Mucosa of descending colon (tissue), 3 donors: ENCODE results near the gene CYP27B1. TPM values are rescaled to one million over a fixed set of nuclear protein-coding genes. Genes with fewer than 3 reads are reported as not detected.
A peak's percentile ranks its signal among the peaks of the same experiment; 100 is the strongest.

Source experiments
- ATAC-seq: fragments of 200-7000 bp; cut with Tn5 transposase; one replicate; pipeline ENCODE4 v1.9.1; 2020; ENCODE audit warnings: mild to moderate bottlenecking, moderate library complexity
- DNase-seq, 3 donors: peaks; one replicate each; pipeline ENCODE4 v3.0.0-alpha.2; 2020
- H3K36me3 ChIP-seq: fragments of 200-600 bp; one replicate; pipeline ENCODE4 v1.8.0; 2021; ENCODE audit warnings: low read depth, mild to moderate bottlenecking
- H3K4me1 ChIP-seq: fragments of 200-600 bp; one replicate; pipeline ENCODE4 v1.8.0; 2021; ENCODE audit warnings: low read depth, mild to moderate bottlenecking
- H3K4me3 ChIP-seq: fragments of 200-600 bp; one replicate; pipeline ENCODE4 v1.8.0; 2021; ENCODE audit warnings: mild to moderate bottlenecking
- H3K9me3 ChIP-seq: fragments of 200-600 bp; one replicate; pipeline ENCODE4 v1.8.0; 2021; ENCODE audit warnings: mild to moderate bottlenecking
- intact Hi-C, 2 donors: fragments of 100-400 bp; cut with DNase I in 1 of 2; cut with micrococcal nuclease in 1 of 2; formaldehyde crosslinking; loops; one replicate each; pipeline versions ENCODE4 v1.11.0 to v1.11.1; 2022; cut with DNase I, micrococcal nuclease
- total RNA-seq, 3 donors: library from RNA; stranded (reverse); fragmentation: NEBNext Ultra II Directional in 2 of 3; extraction: Animal tissue kit (Norgen Biotek cat#: 25700) in 2 of 3; gene quantifications; one replicate each; pipeline versions ENCODE4 v1.2.1 to v1.2.4, GENCODE V29; 2021 to 2023
- TF ChIP-seq, protein P1 (sequence below): fragments of 200-600 bp; IDR thresholded peaks from one replicate; pipeline ENCODE4 v1.8.0; 2022; ENCODE audit warnings: antibody characterized with exemption, mild to moderate bottlenecking
- donor health status: DM: no; HTN: no; CAD: no; lungs with moderate emphysema.
- donor health status: DM: no; HTN: no; CAD: no.
- donor health status: DM: no; HTN: yes; CAD: no.

CYP27B1 gene
- total RNA-seq, 3 donors from 2014 or later: 1.2 to 2.1 (median 1.4) TPM

- intact Hi-C loops: no loop called here
- no peak for DNase-seq
These were observed 8.1 kb downstream of the CYP27B1 start for GRCh38 chr12:57758552-57759359.

GRCh38 chr12:57757771-57758170 lies 9.1 kb downstream of the CYP27B1 start:
- no peak overlapping the region for H3K4me3 ChIP-seq
- ATAC-seq (no peak), DNase-seq (no peak)
- H3K9me3 ChIP-seq: no peaks in the 10 kb centered on the region
- intact Hi-C loops: no loop called here
- H3K4me1 ChIP-seq: peaks cover 31% of the 10 kb centered on the region
- TF ChIP-seq, protein P1, sequence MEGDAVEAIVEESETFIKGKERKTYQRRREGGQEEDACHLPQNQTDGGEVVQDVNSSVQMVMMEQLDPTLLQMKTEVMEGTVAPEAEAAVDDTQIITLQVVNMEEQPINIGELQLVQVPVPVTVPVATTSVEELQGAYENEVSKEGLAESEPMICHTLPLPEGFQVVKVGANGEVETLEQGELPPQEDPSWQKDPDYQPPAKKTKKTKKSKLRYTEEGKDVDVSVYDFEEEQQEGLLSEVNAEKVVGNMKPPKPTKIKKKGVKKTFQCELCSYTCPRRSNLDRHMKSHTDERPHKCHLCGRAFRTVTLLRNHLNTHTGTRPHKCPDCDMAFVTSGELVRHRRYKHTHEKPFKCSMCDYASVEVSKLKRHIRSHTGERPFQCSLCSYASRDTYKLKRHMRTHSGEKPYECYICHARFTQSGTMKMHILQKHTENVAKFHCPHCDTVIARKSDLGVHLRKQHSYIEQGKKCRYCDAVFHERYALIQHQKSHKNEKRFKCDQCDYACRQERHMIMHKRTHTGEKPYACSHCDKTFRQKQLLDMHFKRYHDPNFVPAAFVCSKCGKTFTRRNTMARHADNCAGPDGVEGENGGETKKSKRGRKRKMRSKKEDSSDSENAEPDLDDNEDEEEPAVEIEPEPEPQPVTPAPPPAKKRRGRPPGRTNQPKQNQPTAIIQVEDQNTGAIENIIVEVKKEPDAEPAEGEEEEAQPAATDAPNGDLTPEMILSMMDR: no peak
- no peaks in the 10 kb centered on the region for H3K36me3 ChIP-seq

More at GRCh38 chr12:57758552-57759359, 8.1 kb downstream of the CYP27B1 start:
- H3K9me3 ChIP-seq: no peaks in the 10 kb centered on the region
- TF ChIP-seq, protein P1: no peak
- peaks cover 21% of the 10 kb centered on the region for H3K4me1 ChIP-seq
- no peak for ATAC-seq
- H3K4me3 ChIP-seq: no peak overlapping the region
- H3K36me3 ChIP-seq: no peaks in the 10 kb centered on the region

DNA sequence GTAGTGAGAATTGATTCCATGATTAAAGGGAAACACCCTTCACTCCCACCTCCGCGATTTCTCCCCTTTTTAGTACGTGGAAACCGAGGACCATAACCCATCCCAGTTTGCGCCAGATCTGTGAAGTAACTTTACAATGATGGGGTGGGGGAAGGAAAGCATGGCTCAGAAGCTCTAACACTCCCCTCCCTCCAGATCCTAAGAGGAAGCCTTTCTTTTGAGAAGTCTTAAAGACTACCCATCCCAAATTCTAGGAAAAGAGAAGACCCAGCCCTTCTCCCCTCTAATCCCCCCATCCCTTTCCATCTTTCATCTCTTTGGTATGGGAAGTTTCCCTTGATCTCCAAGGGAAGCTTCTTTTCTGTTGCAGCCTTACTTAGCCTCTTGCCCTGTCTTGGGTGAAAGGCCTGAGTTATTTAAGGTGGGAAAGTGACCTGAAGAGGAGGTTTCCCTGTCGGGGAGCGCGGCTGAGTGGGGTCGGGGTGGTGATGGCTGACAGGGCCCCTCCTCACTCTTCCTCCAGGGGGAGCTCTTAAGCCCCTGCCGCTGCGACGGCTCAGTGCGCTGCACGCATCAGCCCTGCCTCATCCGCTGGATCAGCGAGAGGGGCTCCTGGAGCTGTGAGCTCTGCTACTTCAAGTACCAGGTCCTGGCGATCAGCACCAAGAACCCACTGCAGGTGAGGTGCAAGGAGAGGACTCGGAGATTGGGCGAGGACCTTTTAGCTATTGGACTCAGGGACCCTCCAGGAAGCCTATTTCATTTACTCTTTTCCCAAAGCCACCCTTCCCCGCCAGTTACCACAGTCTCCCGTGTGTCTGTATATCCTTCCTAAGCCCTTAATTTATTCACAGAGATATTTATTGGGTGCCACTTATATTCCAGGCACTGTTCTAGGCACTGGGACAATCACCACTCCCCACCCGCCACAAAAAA lies 10.2 kb downstream of the CYP27B1 start:
- TF ChIP-seq, protein P1: peak; percentile 66
- H3K4me1 ChIP-seq: peaks cover 35% of the 10 kb centered on the region
- intact Hi-C loops: no loop called here
- H3K36me3 ChIP-seq: no peaks in the 10 kb centered on the region
- ATAC-seq (peak; percentile 21), DNase-seq (peak; percentile 67 to 81 (median 73))
- H3K4me3 ChIP-seq: no peak overlapping the region
- no peaks in the 10 kb centered on the region for H3K9me3 ChIP-seq

- H3K9me3 ChIP-seq: no peaks in the 10 kb centered on the region
- DNase-seq (peak; percentile 61 to 82 (median 79)), ATAC-seq (peak; percentile 14)
- TF ChIP-seq, protein P1: no peak
- H3K4me3 ChIP-seq: peak overlapping the region; percentile 50
- H3K4me1 ChIP-seq: peaks cover 42% of the 10 kb centered on the region
- intact Hi-C loops: no loop called here
- H3K36me3 ChIP-seq: no peaks in the 10 kb centered on the region
These were observed 11.2 kb downstream of the CYP27B1 start for GRCh38 chr12:57755454-57756372.

DNA sequence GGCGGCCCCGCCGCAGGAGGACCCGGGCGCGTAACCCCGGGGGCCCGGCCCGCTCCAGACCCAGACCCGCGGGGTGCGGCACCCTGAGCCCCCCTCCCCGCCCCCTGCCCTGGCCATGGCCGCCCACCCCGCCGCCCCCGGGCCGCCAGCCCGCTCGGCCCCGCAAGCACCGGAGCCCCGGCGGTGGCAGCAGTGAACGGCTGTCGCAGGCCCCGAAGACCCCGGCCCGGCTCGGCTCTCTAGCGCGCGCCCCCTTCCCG lies 11.8 kb downstream of the CYP27B1 start:
- peak overlapping the region; percentile 50 for H3K4me3 ChIP-seq
- TF ChIP-seq, protein P1: no peak
- no peak for DNase-seq
- peaks cover 42% of the 10 kb centered on the region for H3K4me1 ChIP-seq
- H3K36me3 ChIP-seq: no peaks in the 10 kb centered on the region
- intact Hi-C loops: no loop called here
- no peaks in the 10 kb centered on the region for H3K9me3 ChIP-seq
- no peak for ATAC-seq
